Fibroblast of skin of right quadriceps (primary cell): ENCODE measurements around the gene SLC51B.
"Not testable (repeated sequence)": the region's sequence is repeated elsewhere in the genome, so short reads cannot be mapped to it uniquely, and the experiment has no call there.

Experiments
- DNase-seq: peaks from one replicate; pipeline ENCODE4 v3.0.0-alpha.2; 2013

SLC51B gene

GRCh38 chr15:65067317-65067644, 22.1 kb downstream of the SLC51B start:
- no peak for DNase-seq

GRCh38 chr15:65067645-65068402, 22.6 kb downstream of the SLC51B start, which contains the start of gene RASL12:
Gene RASL12, minus strand, starts transcription at chr15:65067991. Its CDS starts 156 bp downstream, at chr15:65067835.
- DNase-seq = no peak

DNA sequence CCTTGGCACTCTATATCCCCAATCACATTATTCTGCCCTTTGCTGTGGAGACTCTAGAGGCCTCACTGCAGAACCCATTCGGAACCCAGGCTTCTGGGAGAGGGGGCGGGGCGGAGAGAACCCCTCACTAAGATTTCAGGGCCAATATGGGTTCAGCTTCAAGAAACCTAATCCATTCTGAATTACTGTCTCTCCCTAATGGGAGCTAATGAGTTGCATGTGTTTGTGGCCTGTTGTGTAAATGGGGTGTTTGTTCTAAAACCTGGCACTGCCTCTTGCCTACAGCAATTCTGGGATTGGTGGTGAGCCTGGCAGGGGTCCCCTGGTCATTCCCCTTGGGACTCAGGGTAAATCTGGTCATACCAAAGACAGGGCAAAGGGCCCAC, 23.2 kb downstream of the SLC51B start:
- no peak for DNase-seq

- peak; percentile 78 for DNase-seq
Observed at GRCh38 chr15:65069179-65069578, 24.0 kb downstream of the SLC51B start.

DNA sequence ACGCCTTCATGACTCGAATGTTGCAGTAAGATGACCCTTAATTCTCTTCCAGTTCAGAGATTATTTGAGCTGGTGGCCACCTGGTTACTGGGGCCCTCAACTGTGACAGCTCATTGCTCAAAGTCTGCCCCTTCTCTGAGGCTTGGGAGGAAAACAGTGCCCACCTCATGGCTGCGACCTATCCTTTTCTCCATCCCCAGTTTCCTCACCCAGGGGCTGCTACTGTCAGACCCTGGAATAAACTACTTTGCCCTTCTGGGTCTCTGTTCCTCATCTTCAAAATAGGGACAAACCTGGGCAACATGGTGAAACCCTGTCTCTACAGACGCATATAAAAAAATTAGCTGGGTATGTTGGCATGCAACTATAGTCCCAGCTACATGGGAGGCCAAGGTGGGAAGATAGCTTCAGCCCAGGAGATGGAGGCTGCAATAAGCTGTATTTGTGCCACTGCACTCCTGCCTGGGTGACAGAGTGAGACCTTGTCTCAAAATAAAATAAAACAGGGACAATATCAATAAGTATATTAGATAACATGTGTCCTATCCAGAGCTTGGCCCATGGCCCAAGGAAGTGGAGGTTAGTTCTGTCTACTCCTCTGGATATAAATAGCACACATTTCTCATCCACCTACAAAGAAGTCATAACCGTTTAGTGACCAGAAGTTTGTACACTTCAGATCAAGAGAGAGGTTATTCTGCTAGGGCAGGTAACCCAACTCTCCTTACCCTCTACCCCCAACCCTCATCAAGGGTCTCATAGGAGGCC, 24.8 kb downstream of the SLC51B start:
- DNase-seq = no peak

DNA sequence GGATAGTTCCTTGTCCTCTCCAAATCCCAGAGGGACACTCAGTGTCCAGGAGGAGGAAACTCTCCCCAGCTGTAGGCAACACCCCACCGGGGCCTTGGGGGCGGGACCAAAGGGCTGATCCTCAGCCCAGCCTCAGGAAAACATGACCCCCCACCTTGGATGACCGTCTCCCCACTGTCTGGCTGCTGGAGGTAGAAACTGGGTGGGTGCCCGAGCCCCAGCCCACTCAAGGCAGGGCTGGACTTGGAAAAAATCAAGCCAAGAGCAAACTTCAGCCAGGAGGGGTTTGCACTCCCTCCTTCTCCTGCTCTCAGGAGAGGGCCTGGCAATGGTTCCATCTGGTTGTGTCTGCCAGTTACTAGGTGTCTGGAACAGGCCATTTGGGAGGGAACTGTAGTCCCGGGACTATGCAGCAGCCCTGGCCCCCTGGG, 26.2 kb downstream of the SLC51B start:
- DNase-seq = no peak

- peak; percentile 50 for DNase-seq
Observed at GRCh38 chr15:65072027-65072426, 26.8 kb downstream of the SLC51B start.

GRCh38 chr15:65072617-65073016, 27.4 kb downstream of the SLC51B start:
- no peak for DNase-seq

DNA sequence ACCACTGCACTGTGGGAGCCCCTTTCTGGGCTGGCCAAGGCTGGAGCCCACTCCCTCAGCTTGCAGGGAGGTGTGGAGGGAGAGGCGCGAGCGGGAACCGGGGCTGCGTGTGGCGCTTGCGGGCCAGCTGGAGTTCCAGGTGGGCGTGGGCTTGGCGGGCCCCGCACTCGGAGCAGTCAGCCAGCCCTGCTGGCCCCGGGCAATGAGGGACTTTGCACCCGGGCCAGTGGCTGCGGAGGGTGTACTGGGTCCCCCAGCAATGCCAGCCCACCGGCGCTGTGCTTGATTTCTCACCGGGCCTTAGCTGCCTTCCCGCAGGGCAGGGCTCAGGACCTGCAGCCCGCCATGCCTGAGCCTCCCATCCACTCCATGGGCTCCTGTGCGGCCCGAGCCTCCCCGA, 29.8 kb downstream of the SLC51B start:
- DNase-seq = not testable (repeated sequence)

GRCh38 chr15:65075607-65076395, 30.6 kb downstream of the SLC51B start:
- DNase-seq = not testable (repeated sequence)

DNA sequence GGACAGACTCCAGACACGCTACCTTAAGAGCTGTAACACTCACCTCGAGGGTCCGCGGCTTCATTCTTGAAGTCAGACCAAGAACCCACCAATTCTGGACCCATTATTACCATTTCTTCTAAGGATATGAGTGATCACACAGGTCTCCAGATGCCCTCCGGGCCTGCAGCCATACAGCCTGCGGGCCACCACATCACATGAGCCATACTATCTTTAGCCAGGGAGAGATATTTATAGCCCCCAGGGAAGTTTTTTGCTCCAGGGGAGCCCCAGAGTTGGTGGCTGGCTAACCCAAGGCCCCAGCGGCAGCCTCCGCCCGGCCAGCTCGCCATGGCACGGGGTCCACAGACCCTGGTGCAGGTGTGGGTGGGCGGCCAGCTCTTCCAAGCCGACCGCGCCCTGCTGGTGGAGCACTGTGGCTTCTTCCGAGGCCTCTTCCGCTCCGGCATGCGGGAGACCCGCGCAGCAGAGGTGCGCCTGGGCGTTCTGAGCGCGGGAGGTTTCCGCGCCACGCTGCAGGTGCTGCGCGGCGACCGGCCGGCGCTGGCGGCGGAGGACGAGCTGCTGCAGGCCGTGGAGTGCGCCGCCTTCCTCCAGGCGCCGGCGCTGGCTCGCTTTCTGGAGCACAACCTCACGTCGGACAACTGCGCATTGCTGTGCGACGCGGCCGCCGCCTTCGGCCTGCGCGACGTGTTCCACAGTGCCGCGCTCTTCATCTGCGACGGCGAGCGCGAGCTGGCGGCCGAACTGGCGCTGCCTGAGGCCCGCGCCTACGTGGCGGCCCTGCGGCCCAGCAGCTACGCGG, 31.5 kb downstream of the SLC51B start, which contains the start of gene KBTBD13:
TSS of gene KBTBD13 (plus strand) at position 261 of the 805 bp plus-strand sequence. CDS start at position 331, 70 bp downstream.
- no peak for DNase-seq

DNA sequence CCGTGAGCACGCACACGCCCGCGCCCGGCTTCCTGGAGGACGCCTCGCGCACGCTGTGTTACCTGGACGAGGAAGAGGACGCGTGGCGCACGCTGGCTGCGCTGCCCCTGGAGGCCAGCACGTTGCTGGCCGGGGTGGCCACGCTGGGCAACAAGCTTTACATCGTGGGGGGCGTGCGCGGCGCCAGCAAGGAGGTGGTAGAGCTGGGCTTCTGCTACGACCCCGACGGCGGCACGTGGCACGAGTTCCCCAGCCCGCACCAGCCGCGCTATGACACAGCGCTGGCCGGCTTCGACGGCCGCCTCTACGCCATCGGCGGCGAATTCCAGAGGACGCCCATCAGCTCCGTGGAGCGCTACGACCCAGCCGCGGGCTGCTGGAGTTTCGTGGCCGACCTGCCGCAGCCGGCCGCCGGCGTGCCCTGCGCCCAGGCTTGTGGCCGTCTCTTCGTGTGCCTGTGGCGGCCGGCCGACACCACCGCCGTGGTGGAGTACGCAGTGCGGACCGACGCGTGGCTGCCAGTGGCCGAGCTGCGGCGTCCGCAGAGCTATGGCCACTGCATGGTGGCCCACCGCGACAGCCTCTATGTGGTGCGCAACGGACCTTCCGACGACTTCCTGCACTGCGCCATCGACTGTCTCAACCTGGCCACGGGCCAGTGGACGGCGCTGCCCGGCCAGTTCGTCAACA, 32.2 kb downstream of the SLC51B start:
- no peak for DNase-seq

DNA sequence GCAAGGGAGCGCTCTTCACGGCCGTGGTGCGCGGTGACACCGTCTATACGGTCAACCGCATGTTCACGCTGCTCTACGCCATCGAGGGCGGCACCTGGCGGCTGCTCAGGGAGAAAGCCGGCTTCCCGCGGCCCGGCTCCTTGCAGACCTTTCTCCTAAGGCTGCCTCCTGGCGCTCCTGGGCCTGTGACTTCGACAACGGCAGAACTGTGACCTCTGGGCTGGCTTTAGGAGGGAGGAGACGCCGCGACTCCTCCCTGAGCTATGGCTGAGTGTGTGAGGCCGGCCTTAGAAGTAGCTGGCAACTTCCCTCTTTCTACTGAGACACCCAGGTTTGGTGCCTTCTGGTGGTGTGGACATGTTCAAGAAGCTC, 32.8 kb downstream of the SLC51B start:
- DNase-seq = peak; percentile 52

DNA sequence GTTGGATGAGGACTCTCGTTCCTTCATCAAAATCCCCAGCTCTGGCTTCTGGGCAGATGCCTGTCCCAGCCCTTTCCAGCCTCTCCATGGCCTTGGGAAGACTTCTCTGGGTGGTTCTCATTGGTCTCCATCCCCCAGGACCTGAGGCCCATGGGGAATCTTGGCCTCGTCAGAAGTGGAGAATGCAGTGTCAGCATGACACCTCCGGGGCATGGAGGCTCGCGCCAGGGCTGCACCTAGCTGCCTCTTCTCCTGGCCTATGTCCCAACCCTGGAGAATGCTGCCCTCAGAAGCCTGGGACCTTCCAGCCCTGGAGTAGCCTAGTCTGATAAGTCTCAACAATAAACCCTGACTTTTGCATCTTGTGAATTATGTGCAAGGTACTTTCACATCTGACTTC, 34.4 kb downstream of the SLC51B start:
- DNase-seq = no peak

GRCh38 chr15:65081270-65081669, 36.1 kb downstream of the SLC51B start:
- DNase-seq = no peak

DNA sequence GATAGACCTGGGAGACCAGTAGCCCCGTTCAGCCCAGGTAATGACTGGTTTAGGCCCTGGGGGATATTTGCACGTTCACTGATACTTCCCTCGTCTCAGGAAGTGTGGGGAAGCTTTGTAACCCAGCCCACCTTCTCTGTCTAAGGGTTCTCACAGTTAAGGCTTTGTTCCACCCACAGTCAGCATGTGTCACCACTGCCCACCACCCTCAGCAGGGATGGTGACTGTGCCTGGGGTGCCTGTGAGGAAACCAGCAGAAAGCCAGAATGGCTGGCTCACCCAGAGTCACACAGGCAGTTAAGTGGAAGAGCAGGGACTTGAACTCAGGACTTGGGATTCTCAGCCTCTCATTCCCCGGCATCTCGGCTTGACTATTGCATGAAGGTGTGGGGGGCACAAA, 36.6 kb downstream of the SLC51B start:
- no peak for DNase-seq

- no peak for DNase-seq
Observed at GRCh38 chr15:65082303-65082953, 37.2 kb downstream of the SLC51B start.

GRCh38 chr15:65083262-65083701, 38.1 kb downstream of the SLC51B start:
- DNase-seq = peak; percentile 16

DNA sequence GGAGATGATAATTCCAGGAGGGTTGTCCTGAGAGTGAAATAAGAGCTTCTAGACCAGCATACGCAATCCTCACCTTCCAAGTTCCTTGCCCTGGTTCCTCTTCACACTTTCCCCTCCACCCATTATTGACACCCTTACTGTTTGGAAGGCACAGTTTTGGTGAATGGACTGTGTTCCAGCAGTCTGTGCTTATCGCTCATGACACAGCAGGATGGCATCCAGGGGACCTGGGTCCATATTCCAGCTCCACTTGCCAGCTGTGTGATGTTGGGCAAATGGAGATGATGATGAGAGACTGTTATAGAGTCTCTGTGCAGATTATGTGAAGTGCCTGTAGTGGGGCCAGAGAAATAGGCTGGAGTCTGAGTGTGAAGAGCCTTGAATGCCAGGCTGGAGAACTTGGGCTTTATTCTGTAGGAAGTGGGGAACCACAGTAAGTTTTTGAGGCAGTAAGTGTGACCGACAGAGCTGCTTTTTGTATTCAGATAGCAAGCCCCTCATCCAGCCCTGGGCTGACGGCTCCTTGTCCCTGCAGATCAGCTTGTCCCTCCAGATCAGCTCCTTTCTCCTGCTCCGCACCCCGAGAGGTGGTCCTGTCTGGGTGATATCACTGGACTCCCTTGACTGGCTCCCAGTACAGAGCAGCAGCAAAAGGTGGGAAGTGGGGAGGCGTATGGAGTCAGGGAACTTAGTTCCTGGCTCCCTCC, 39.5 kb downstream of the SLC51B start:
- DNase-seq = no peak

- no peak for DNase-seq
Observed at GRCh38 chr15:65085207-65085753, 40.1 kb downstream of the SLC51B start.
